Epithelial cell of esophagus (primary cell): ENCODE results near the gene HTR3D.

Experiments
- DNase-seq: peaks from one replicate; pipeline ENCODE4 v3.0.0; 2010; ENCODE audit warnings: low read depth
- H3K4me3 ChIP-seq: 2 replicates; pipeline ENCODE4 v1.5.1; 2011; ENCODE audit warnings: mild to moderate bottlenecking, low read length, control low read depth
- TF ChIP-seq, protein P1 (sequence below): IDR thresholded peaks from 2 replicates; pipeline ENCODE4 v1.5.1; 2011; ENCODE audit warnings: low read depth, mild to moderate bottlenecking, low read length, control low read depth, inconsistent platforms; ENCODE audit not compliant: insufficient read depth; ENCODE audit errors: missing control alignments

The HTR3D gene

GRCh38 chr3:184039414-184039813, 7.9 kb downstream of the HTR3D start:
- H3K4me3 ChIP-seq = no peak overlapping the region
- TF ChIP-seq, protein P1, sequence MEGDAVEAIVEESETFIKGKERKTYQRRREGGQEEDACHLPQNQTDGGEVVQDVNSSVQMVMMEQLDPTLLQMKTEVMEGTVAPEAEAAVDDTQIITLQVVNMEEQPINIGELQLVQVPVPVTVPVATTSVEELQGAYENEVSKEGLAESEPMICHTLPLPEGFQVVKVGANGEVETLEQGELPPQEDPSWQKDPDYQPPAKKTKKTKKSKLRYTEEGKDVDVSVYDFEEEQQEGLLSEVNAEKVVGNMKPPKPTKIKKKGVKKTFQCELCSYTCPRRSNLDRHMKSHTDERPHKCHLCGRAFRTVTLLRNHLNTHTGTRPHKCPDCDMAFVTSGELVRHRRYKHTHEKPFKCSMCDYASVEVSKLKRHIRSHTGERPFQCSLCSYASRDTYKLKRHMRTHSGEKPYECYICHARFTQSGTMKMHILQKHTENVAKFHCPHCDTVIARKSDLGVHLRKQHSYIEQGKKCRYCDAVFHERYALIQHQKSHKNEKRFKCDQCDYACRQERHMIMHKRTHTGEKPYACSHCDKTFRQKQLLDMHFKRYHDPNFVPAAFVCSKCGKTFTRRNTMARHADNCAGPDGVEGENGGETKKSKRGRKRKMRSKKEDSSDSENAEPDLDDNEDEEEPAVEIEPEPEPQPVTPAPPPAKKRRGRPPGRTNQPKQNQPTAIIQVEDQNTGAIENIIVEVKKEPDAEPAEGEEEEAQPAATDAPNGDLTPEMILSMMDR = no peak
- DNase-seq = peak; percentile 89

GRCh38 chr3:184040010-184040409, 8.5 kb downstream of the HTR3D start:
- peak; percentile 10 for DNase-seq
- TF ChIP-seq, protein P1 = no peak
- no peak overlapping the region for H3K4me3 ChIP-seq

GRCh38 chr3:184042617-184043016, 11.1 kb downstream of the HTR3D start:
- TF ChIP-seq, protein P1 = no peak
- H3K4me3 ChIP-seq = no peak overlapping the region
- no peak for DNase-seq

- TF ChIP-seq, protein P1 = no peak
- H3K4me3 ChIP-seq = no peak overlapping the region
- no peak for DNase-seq
Measured at GRCh38 chr3:184045995-184046394, 14.5 kb downstream of the HTR3D start.

DNA sequence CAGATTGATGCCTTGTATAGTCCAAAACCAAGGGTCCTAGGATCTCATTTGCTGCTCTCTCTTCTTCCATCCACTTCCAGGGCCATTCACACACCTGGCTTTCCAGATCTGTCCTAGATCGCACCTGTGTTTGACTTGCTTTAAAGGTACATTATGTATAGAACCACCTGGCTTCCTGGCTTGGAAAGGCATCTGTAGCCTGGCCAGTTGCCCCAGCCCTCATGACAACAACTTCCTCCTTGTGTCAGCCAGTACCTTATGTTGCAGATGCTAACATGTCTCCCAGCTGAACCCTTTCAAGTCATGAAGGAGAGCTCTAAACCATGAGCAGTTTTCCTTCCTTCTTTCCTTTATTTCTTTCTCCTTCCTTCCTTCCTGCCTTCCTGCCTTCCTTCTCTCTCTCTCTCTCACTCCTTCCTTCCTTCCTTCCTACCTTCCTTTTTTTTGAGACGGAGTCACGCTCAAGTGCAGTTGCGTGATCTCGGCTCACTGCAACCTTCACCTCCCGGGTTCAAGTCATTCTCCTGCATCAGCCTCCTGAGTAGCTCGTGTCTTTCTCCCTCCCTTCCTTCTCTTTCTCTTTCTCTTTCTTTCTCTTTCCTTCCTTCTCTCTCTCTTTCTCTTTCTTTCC, 18.8 kb downstream of the HTR3D start:
- TF ChIP-seq, protein P1 = no peak
- no peak overlapping the region for H3K4me3 ChIP-seq
- peak; percentile 8 for DNase-seq

GRCh38 chr3:184052767-184053166, 21.2 kb downstream of the HTR3D start, which contains the start of gene HTR3C:
Gene HTR3C, plus strand, starts transcription at chr3:184053047. Its CDS starts 34 bp downstream, at chr3:184053081.
- TF ChIP-seq, protein P1 = no peak
- H3K4me3 ChIP-seq = no peak within 1 kb of the TSS
- DNase-seq = no peak

GRCh38 chr3:184058029-184058428, 26.5 kb downstream of the HTR3D start:
- peak; percentile 62 for DNase-seq
- TF ChIP-seq, protein P1 = no peak
- no peak overlapping the region for H3K4me3 ChIP-seq
